ENCODE data around the gene FGF3. TPM values are rescaled to one million over a fixed set of nuclear protein-coding genes. Genes with fewer than 3 reads are reported as not detected.

FGF3 gene
- total and polyA plus RNA-seq, 2 donors from 2014 or later: not detected

GRCh38 chr11:69836401-69836800 lies 17.2 kb upstream of the FGF3 start:
- H3K9ac ChIP-seq (ENCODE audit: low read length in 3 of 3): no peak overlapping the region
- intact Hi-C loops (cut with DNase I): no loop called here

GRCh38 chr11:69834811-69835800 lies 15.9 kb upstream of the FGF3 start:
- TF ChIP-seq CTCF (IDR thresholded peaks at IDR 0.05; ENCODE audit: borderline replicate concordance, extremely low read depth, insufficient read depth): no peak
- Histone ChIP-seq H3K9ac (ENCODE audit: low read length in 3 of 3) (no peak overlapping the region), H3K27me3 (ENCODE audit: control insufficient read depth, insufficient read depth, low read length) (no peaks in the 10 kb centered on the region), H3K4me3 (ENCODE audit: low read length in 3 of 3) (no peak overlapping the region), H3K36me3 (ENCODE audit: control insufficient read depth in 2 of 3, insufficient read depth in 3 of 3, low read length in 3 of 3) (no peaks in the 10 kb centered on the region), H3K9me3 (ENCODE audit: control insufficient read depth in 2 of 3, insufficient read depth in 1 of 3, low read length in 3 of 3) (no peaks in the 10 kb centered on the region), H3K4me1 (ENCODE audit: control insufficient read depth in 2 of 3, insufficient read depth in 2 of 3, low read depth in 1 of 3, low read length in 3 of 3) (no peaks in the 10 kb centered on the region), H3K27ac (ENCODE audit: low read depth in 2 of 2, low read length in 2 of 2) (no peak overlapping the region)
- FAIRE-seq (no peak), DNase-seq (peak in 1 of 5 donors; percentile 25)
- intact Hi-C loops (cut with DNase I): no loop called here

More at GRCh38 chr11:69836401-69836800, 17.2 kb upstream of the FGF3 start:
- Histone ChIP-seq H3K4me1 (ENCODE audit: control insufficient read depth in 2 of 3, insufficient read depth in 2 of 3, low read depth in 1 of 3, low read length in 3 of 3) (no peaks in the 10 kb centered on the region), H3K9me3 (ENCODE audit: control insufficient read depth in 2 of 3, insufficient read depth in 1 of 3, low read length in 3 of 3) (no peaks in the 10 kb centered on the region), H3K27me3 (ENCODE audit: control insufficient read depth, insufficient read depth, low read length) (no peaks in the 10 kb centered on the region), H3K36me3 (ENCODE audit: control insufficient read depth in 2 of 3, insufficient read depth in 3 of 3, low read length in 3 of 3) (no peaks in the 10 kb centered on the region), H3K27ac (ENCODE audit: low read depth in 2 of 2, low read length in 2 of 2) (no peak overlapping the region), H3K4me3 (ENCODE audit: low read length in 3 of 3) (no peak overlapping the region)
- DNase-seq: no peak
- no peak for FAIRE-seq
- TF ChIP-seq CTCF (IDR thresholded peaks at IDR 0.05; ENCODE audit: borderline replicate concordance, extremely low read depth, insufficient read depth): no peak

- Histone ChIP-seq H3K9ac (ENCODE audit: low read length in 3 of 3) (no peak overlapping the region), H3K36me3 (ENCODE audit: control insufficient read depth in 2 of 3, insufficient read depth in 3 of 3, low read length in 3 of 3) (no peaks in the 10 kb centered on the region), H3K27me3 (ENCODE audit: control insufficient read depth, insufficient read depth, low read length) (no peaks in the 10 kb centered on the region), H3K4me3 (ENCODE audit: low read length in 3 of 3) (no peak overlapping the region), H3K4me1 (ENCODE audit: control insufficient read depth in 2 of 3, insufficient read depth in 2 of 3, low read depth in 1 of 3, low read length in 3 of 3) (no peaks in the 10 kb centered on the region), H3K27ac (ENCODE audit: low read depth in 2 of 2, low read length in 2 of 2) (no peak overlapping the region), H3K9me3 (ENCODE audit: control insufficient read depth in 2 of 3, insufficient read depth in 1 of 3, low read length in 3 of 3) (no peaks in the 10 kb centered on the region)
- FAIRE-seq: no peak
- DNase-seq: peak in 1 of 5 donors; percentile 33
- intact Hi-C loops (cut with DNase I): no loop called here
- no peak for TF ChIP-seq CTCF (IDR thresholded peaks at IDR 0.05; ENCODE audit: borderline replicate concordance, extremely low read depth, insufficient read depth)
These were observed 15.0 kb upstream of the FGF3 start for GRCh38 chr11:69834251-69834650.

All from kidney (tissue), 14 donors.